ENCODE data around the gene UFD1.

The UFD1 gene

DNA sequence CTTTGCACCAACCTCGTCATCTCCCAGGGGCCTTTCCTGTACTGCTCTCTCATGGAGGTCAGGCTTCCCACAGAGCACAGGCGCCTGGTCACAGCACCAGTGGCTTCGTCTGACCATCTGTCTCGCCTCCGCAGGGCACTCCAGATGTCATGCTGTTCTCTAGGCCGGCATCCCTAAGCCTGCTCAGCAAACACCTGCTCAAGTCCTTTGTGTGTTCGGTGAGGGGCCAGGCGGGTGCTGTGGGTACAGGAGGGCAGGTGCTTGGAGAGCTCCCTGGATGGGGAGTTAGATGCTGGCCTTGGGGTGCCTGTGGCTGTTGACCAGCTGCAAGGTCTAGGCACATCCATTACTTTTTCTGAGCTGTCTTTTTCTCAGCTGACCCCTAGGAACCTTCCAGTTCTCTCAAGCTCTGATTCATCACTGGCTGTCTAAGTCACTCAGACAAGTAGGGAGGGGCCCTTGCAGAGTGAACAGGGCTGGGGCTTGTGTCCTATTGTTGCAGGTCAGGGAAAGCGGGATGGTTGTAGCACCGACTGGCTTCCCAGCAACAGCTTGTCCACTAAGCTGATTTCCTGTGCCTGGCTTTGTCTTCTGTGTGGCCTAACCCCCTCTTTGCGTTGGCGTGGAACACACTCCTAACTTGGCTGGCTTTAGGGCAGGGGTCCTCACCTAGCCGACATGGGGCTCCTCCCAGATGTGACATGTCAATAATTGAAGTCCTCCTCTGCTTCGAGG is 36.0 kb upstream of the UFD1 start:
- Histone ChIP-seq H3K36me3 (ENCODE audit: control insufficient read depth in 1 of 2, insufficient read depth in 2 of 2, low read length in 2 of 2) (no peaks in the 10 kb centered on the region), H3K9me3 (ENCODE audit: control insufficient read depth in 1 of 2, low read length in 2 of 2) (no peaks in the 10 kb centered on the region), H3K4me3 (ENCODE audit: low read depth in 1 of 2, low read length in 2 of 2) (no peak overlapping the region), H3K27ac (ENCODE audit: low read length) (no peak overlapping the region), H3K27me3 (ENCODE audit: low read depth, low read length) (no peaks in the 10 kb centered on the region), H3K4me1 (ENCODE audit: control insufficient read depth in 1 of 2, insufficient read depth in 2 of 2, low read length in 2 of 2) (no peaks in the 10 kb centered on the region)

DNA sequence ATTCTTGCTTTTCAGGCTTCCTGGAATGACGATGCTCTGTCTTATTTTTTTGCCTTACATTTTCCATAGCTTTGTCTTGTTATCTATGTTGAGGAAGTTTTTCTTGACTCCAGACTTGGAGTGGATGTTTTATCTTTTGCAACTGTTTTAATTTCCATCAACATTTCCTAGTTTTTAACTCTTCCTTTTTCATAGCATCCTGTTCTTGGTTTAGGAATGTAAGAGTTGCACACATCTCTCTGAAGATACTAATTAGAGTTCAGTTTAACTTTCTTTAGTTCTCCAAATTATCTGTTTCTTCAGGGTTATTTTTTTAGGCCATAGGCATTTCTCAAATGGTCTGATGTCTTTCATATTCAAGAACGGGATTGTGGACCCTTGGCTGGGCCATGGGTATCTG is 34.8 kb upstream of the UFD1 start:
- Histone ChIP-seq H3K27me3 (ENCODE audit: low read depth, low read length) (no peaks in the 10 kb centered on the region), H3K36me3 (ENCODE audit: control insufficient read depth in 1 of 2, insufficient read depth in 2 of 2, low read length in 2 of 2) (no peaks in the 10 kb centered on the region), H3K9me3 (ENCODE audit: control insufficient read depth in 1 of 2, low read length in 2 of 2) (no peaks in the 10 kb centered on the region), H3K4me1 (ENCODE audit: control insufficient read depth in 1 of 2, insufficient read depth in 2 of 2, low read length in 2 of 2) (no peaks in the 10 kb centered on the region), H3K4me3 (ENCODE audit: low read depth in 1 of 2, low read length in 2 of 2) (no peak overlapping the region), H3K27ac (ENCODE audit: low read length) (no peak overlapping the region)

DNA sequence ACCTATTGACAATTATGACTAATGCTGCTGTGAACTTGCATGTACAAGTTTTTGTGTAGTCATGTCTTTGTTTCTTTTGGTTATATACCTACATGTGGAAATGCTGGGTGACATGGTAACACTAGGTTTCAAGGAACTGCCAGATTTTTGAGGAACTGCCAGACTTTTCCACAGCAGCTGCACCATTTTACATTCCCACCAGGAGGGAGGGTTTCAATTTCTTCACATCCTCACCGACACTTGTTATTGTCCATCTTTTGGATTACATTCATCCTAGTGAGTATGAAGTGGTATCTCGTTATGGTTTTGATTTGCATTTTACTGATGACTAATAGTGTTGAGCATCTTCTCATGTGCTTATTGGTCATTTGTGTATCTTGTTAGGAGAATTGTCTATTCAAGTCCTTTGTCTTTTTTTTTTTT is 31.9 kb upstream of the UFD1 start:
- H3K4me1 ChIP-seq (ENCODE audit: control insufficient read depth in 1 of 2, insufficient read depth in 2 of 2, low read length in 2 of 2) = no peaks in the 10 kb centered on the region
- H3K27me3 ChIP-seq (ENCODE audit: low read depth, low read length) = no peaks in the 10 kb centered on the region
- no peak overlapping the region for H3K27ac ChIP-seq (ENCODE audit: low read length)
- H3K36me3 ChIP-seq (ENCODE audit: control insufficient read depth in 1 of 2, insufficient read depth in 2 of 2, low read length in 2 of 2) = no peaks in the 10 kb centered on the region
- H3K9me3 ChIP-seq (ENCODE audit: control insufficient read depth in 1 of 2, low read length in 2 of 2) = no peaks in the 10 kb centered on the region
- no peak overlapping the region for H3K4me3 ChIP-seq (ENCODE audit: low read depth in 1 of 2, low read length in 2 of 2)

GRCh38 chr22:19509923-19510322 is 30.9 kb upstream of the UFD1 start:
- H3K4me1 ChIP-seq (ENCODE audit: control insufficient read depth in 1 of 2, insufficient read depth in 2 of 2, low read length in 2 of 2) = no peaks in the 10 kb centered on the region
- no peaks in the 10 kb centered on the region for H3K36me3 ChIP-seq (ENCODE audit: control insufficient read depth in 1 of 2, insufficient read depth in 2 of 2, low read length in 2 of 2)
- no peaks in the 10 kb centered on the region for H3K27me3 ChIP-seq (ENCODE audit: low read depth, low read length)
- H3K9me3 ChIP-seq (ENCODE audit: control insufficient read depth in 1 of 2, low read length in 2 of 2) = no peaks in the 10 kb centered on the region
- no peak overlapping the region for H3K4me3 ChIP-seq (ENCODE audit: low read depth in 1 of 2, low read length in 2 of 2)
- no peak overlapping the region for H3K27ac ChIP-seq (ENCODE audit: low read length)

- Histone ChIP-seq H3K9me3 (ENCODE audit: control insufficient read depth in 1 of 2, low read length in 2 of 2) (no peaks in the 10 kb centered on the region), H3K27ac (ENCODE audit: low read length) (no peak overlapping the region), H3K36me3 (ENCODE audit: control insufficient read depth in 1 of 2, insufficient read depth in 2 of 2, low read length in 2 of 2) (no peaks in the 10 kb centered on the region), H3K27me3 (ENCODE audit: low read depth, low read length) (no peaks in the 10 kb centered on the region), H3K4me3 (ENCODE audit: low read depth in 1 of 2, low read length in 2 of 2) (no peak overlapping the region), H3K4me1 (ENCODE audit: control insufficient read depth in 1 of 2, insufficient read depth in 2 of 2, low read length in 2 of 2) (no peaks in the 10 kb centered on the region)
Measured at GRCh38 chr22:19509191-19509590, 30.2 kb upstream of the UFD1 start.

GRCh38 chr22:19508024-19508776 is 29.2 kb upstream of the UFD1 start:
- Histone ChIP-seq H3K27me3 (ENCODE audit: low read depth, low read length) (no peaks in the 10 kb centered on the region), H3K9me3 (ENCODE audit: control insufficient read depth in 1 of 2, low read length in 2 of 2) (no peaks in the 10 kb centered on the region)

DNA sequence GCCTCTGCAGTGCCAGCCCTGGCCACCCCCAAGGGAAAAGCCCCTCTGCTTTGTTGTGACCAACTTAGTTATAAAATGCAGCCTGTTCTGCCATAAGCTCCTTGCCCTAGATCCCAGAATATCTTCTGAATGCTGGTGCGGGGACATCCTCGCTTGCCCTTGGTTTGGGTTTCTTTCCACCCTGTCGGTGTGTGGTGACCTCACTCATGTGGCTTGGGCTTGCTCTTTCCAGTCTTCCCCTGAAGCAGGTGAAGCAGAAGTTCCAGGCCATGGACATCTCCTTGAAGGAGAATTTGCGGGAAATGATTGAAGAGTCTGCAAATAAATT is 28.5 kb upstream of the UFD1 start:
- H3K36me3 ChIP-seq (ENCODE audit: control insufficient read depth in 1 of 2, insufficient read depth in 2 of 2, low read length in 2 of 2) = no peaks in the 10 kb centered on the region
- no peak overlapping the region for H3K4me3 ChIP-seq (ENCODE audit: low read depth in 1 of 2, low read length in 2 of 2)
- no peaks in the 10 kb centered on the region for H3K4me1 ChIP-seq (ENCODE audit: control insufficient read depth in 1 of 2, insufficient read depth in 2 of 2, low read length in 2 of 2)
- no peaks in the 10 kb centered on the region for H3K27me3 ChIP-seq (ENCODE audit: low read depth, low read length)
- H3K27ac ChIP-seq (ENCODE audit: low read length) = no peak overlapping the region
- H3K9me3 ChIP-seq (ENCODE audit: control insufficient read depth in 1 of 2, low read length in 2 of 2) = no peaks in the 10 kb centered on the region

More at GRCh38 chr22:19508024-19508776, 29.2 kb upstream of the UFD1 start:
- no peak overlapping the region for H3K4me3 ChIP-seq (ENCODE audit: low read depth in 1 of 2, low read length in 2 of 2)
- no peak overlapping the region for H3K27ac ChIP-seq (ENCODE audit: low read length)
- no peaks in the 10 kb centered on the region for H3K4me1 ChIP-seq (ENCODE audit: control insufficient read depth in 1 of 2, insufficient read depth in 2 of 2, low read length in 2 of 2)
- H3K36me3 ChIP-seq (ENCODE audit: control insufficient read depth in 1 of 2, insufficient read depth in 2 of 2, low read length in 2 of 2) = no peaks in the 10 kb centered on the region

GRCh38 chr22:19506212-19506611 is 27.2 kb upstream of the UFD1 start:
- no peak overlapping the region for H3K4me3 ChIP-seq (ENCODE audit: low read depth in 1 of 2, low read length in 2 of 2)
- no peak overlapping the region for H3K27ac ChIP-seq (ENCODE audit: low read length)
- H3K4me1 ChIP-seq (ENCODE audit: control insufficient read depth in 1 of 2, insufficient read depth in 2 of 2, low read length in 2 of 2) = no peaks in the 10 kb centered on the region
- no peaks in the 10 kb centered on the region for H3K9me3 ChIP-seq (ENCODE audit: control insufficient read depth in 1 of 2, low read length in 2 of 2)
- H3K27me3 ChIP-seq (ENCODE audit: low read depth, low read length) = no peaks in the 10 kb centered on the region
- H3K36me3 ChIP-seq (ENCODE audit: control insufficient read depth in 1 of 2, insufficient read depth in 2 of 2, low read length in 2 of 2) = no peaks in the 10 kb centered on the region

DNA sequence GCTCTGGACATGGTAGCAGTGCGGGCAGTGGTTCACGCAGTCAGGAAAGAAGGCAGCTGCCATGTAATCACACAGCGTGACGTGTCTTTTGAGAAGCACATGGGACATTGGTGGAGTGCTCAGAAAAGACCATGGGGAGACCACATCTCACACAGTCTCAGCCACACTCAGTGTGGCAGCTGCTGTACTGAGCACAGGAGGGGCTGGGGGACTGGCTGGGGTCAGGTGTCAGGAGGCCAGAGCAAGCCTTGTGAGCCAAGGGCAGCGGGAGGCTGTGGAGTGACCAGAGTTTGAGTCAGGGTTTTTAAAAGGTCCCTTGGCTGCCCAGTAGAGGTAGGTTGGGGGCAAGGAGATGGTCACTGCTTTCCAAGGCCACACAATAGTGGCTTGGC is 26.7 kb upstream of the UFD1 start:
- H3K36me3 ChIP-seq (ENCODE audit: control insufficient read depth in 1 of 2, insufficient read depth in 2 of 2, low read length in 2 of 2) = no peaks in the 10 kb centered on the region
- H3K27me3 ChIP-seq (ENCODE audit: low read depth, low read length) = no peaks in the 10 kb centered on the region
- H3K27ac ChIP-seq (ENCODE audit: low read length) = no peak overlapping the region
- no peaks in the 10 kb centered on the region for H3K4me1 ChIP-seq (ENCODE audit: control insufficient read depth in 1 of 2, insufficient read depth in 2 of 2, low read length in 2 of 2)
- no peaks in the 10 kb centered on the region for H3K9me3 ChIP-seq (ENCODE audit: control insufficient read depth in 1 of 2, low read length in 2 of 2)
- no peak overlapping the region for H3K4me3 ChIP-seq (ENCODE audit: low read depth in 1 of 2, low read length in 2 of 2)

- Histone ChIP-seq H3K27ac (ENCODE audit: low read length) (no peak overlapping the region), H3K36me3 (ENCODE audit: control insufficient read depth in 1 of 2, insufficient read depth in 2 of 2, low read length in 2 of 2) (no peaks in the 10 kb centered on the region), H3K27me3 (ENCODE audit: low read depth, low read length) (no peaks in the 10 kb centered on the region), H3K9me3 (ENCODE audit: control insufficient read depth in 1 of 2, low read length in 2 of 2) (no peaks in the 10 kb centered on the region), H3K4me3 (ENCODE audit: low read depth in 1 of 2, low read length in 2 of 2) (no peak overlapping the region), H3K4me1 (ENCODE audit: control insufficient read depth in 1 of 2, insufficient read depth in 2 of 2, low read length in 2 of 2) (no peaks in the 10 kb centered on the region)
Measured at GRCh38 chr22:19504900-19505734, 26.1 kb upstream of the UFD1 start.

DNA sequence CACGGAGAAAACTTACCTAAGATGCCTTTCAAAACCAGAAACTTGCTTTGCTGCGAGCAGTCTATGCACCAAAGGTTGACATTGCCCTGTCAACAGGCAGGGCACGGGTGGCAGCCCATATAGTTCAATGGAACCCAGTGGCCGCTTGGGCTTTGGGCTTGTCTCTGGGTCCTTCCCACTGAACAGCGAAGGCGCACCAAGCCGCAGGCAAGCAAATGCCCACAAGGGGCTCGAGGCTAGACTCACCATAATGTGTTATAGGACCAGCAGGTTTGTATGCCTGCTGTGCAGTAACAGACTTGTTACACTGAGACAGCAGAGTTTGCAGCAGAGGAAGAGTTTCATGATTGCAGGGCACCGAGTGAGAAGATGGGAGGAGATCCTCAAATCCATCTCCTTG is 24.9 kb upstream of the UFD1 start:
- no peaks in the 10 kb centered on the region for H3K36me3 ChIP-seq (ENCODE audit: control insufficient read depth in 1 of 2, insufficient read depth in 2 of 2, low read length in 2 of 2)
- no peaks in the 10 kb centered on the region for H3K4me1 ChIP-seq (ENCODE audit: control insufficient read depth in 1 of 2, insufficient read depth in 2 of 2, low read length in 2 of 2)
- H3K9me3 ChIP-seq (ENCODE audit: control insufficient read depth in 1 of 2, low read length in 2 of 2) = no peaks in the 10 kb centered on the region
- no peak overlapping the region for H3K4me3 ChIP-seq (ENCODE audit: low read depth in 1 of 2, low read length in 2 of 2)
- H3K27ac ChIP-seq (ENCODE audit: low read length) = no peak overlapping the region
- H3K27me3 ChIP-seq (ENCODE audit: low read depth, low read length) = no peaks in the 10 kb centered on the region

Measured in muscle layer of duodenum (tissue), 2 donors.